VCaP (cell line): Measurements from ENCODE around the gene HCK.

Experiments
- H3K27ac ChIP-seq: fragments of 450-650 bp; 2 replicates; pipeline ENCODE4 v1.5.1; 2017
- TF ChIP-seq, protein P1 (sequence below): fragments of 450-650 bp; conservative IDR thresholded peaks from 2 replicates; pipeline ENCODE4 v1.5.1; 2017; ENCODE audit warnings: mild to moderate bottlenecking, moderate library complexity

HCK gene

GRCh38 chr20:32088759-32089158, 36.7 kb downstream of the HCK start:
- TF ChIP-seq, protein P1, sequence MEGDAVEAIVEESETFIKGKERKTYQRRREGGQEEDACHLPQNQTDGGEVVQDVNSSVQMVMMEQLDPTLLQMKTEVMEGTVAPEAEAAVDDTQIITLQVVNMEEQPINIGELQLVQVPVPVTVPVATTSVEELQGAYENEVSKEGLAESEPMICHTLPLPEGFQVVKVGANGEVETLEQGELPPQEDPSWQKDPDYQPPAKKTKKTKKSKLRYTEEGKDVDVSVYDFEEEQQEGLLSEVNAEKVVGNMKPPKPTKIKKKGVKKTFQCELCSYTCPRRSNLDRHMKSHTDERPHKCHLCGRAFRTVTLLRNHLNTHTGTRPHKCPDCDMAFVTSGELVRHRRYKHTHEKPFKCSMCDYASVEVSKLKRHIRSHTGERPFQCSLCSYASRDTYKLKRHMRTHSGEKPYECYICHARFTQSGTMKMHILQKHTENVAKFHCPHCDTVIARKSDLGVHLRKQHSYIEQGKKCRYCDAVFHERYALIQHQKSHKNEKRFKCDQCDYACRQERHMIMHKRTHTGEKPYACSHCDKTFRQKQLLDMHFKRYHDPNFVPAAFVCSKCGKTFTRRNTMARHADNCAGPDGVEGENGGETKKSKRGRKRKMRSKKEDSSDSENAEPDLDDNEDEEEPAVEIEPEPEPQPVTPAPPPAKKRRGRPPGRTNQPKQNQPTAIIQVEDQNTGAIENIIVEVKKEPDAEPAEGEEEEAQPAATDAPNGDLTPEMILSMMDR, result no peak
- no peak overlapping the region for H3K27ac ChIP-seq

- no peak overlapping the region for H3K27ac ChIP-seq
- TF ChIP-seq, protein P1, result no peak
These were observed 37.8 kb downstream of the HCK start for GRCh38 chr20:32089637-32090362.

DNA sequence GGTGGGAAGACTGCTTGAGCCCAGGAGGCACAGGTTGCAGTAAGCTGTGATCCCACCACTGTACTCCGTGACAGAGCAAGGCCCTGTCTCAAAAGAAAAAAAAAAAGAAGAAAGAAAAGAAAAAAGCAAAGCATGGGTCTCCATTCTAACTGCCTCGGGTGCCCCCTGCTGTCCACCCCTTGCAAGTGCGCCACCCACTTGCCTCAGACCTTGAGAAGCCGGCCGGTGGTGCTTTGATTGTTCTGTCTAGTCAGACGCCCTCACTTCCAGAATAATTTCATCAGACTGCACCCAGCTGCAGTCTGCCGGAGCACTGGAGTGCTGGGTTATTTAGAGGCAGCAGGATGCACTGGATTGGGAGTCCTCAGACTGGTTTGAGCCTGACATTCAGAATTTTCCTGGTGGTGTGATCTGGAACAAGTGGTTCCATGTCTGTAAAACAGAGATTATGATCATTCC, 39.9 kb downstream of the HCK start:
- no peak overlapping the region for H3K27ac ChIP-seq
- TF ChIP-seq, protein P1, result peak; percentile 97

- TF ChIP-seq, protein P1, result no peak
- no peak overlapping the region for H3K27ac ChIP-seq
These were observed 46.7 kb downstream of the HCK start for GRCh38 chr20:32098786-32099185.

GRCh38 chr20:32108814-32109391, 56.9 kb downstream of the HCK start:
- H3K27ac ChIP-seq, result peak overlapping the region; percentile 98
- TF ChIP-seq, protein P1, result no peak

- TF ChIP-seq, protein P1, result no peak
- peak within 1 kb of the TSS; percentile 98 for H3K27ac ChIP-seq
These were observed 57.5 kb downstream of the HCK start, which contains the start of gene TM9SF4 for GRCh38 chr20:32109392-32110172. TM9SF4 (plus strand) TSS chr20:32109714; CDS start chr20:32109741, 27 bp downstream.

DNA sequence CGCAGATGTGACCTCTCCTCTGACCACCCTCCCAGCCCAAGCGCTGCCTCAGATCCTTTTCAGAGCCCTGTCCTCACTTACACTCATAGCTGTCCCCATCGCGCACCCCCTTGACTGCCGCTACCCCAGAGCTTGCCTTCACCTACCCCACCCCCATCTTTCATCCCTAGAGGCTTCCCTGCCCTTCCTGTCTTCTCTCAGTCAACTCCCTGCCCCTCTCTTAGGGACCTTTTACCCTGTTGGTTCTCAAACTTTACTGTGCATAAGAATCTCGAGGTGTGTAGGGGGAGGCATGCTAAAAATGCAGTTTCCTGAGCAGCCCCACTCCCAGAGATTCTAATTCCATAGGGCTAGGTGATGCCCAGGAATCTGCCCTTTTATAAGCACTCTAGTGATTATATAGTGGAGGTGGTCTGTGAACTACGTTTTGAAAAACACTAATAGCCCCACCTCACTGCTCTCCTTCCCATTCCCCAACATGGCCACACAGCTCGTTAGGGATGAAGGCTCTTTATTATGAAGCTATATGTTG, 58.2 kb downstream of the HCK start:
- H3K27ac ChIP-seq, result peak overlapping the region; percentile 98
- TF ChIP-seq, protein P1, result no peak
